IPS DF 6.9 (cell line): Measurements from ENCODE around the gene FAM186B.

Source experiments
- DNase-seq: peaks from one replicate; pipeline ENCODE4 v3.0.0-alpha.2; 2013; ENCODE audit warnings: low read depth, low spot score
- H3K27ac ChIP-seq: one replicate; pipeline ENCODE4 v1.5.1; 2013; ENCODE audit warnings: low read length, control low read depth
- H3K27me3 ChIP-seq: 2 replicates; pipeline ENCODE4 v1.6.1; 2013; ENCODE audit warnings: mild to moderate bottlenecking, low read length; ENCODE audit not compliant: control insufficient read depth, insufficient read depth
- H3K36me3 ChIP-seq: 2 replicates; pipeline ENCODE4 v1.6.1; 2013; ENCODE audit warnings: low read length; ENCODE audit not compliant: control insufficient read depth, insufficient read depth
- H3K4me1 ChIP-seq: 2 replicates; pipeline ENCODE4 v1.6.1; 2013; ENCODE audit warnings: low read length; ENCODE audit not compliant: control insufficient read depth, insufficient read depth
- H3K4me3 ChIP-seq: 2 replicates; pipeline ENCODE4 v1.5.1; 2013; ENCODE audit warnings: mild to moderate bottlenecking, low read length
- H3K9me3 ChIP-seq: 2 replicates; pipeline ENCODE4 v1.6.1; 2013; ENCODE audit warnings: low read length, inconsistent platforms; ENCODE audit not compliant: control insufficient read depth, insufficient read depth
- WGBS: extraction: QIAGEN DNeasy Blood & Tissue Kit; methylation state at CpG from one replicate; pipeline ENCODE4 v1.1.7; 2013; ENCODE audit warnings: mixed read lengths, missing lambda C conversion rate; ENCODE audit not compliant: insufficient read length, insufficient coverage; 5-methylcytosine and 5-hydroxymethylcytosine counted together

The FAM186B gene

GRCh38 chr12:49537752-49538509, 67.5 kb downstream of the FAM186B start:
- Histone ChIP-seq H3K4me3 (peak overlapping the region; percentile 13; the same call in 1 of the 2 replicates), H3K27ac (no peak overlapping the region), H3K9me3 (no peaks in the 10 kb centered on the region), H3K36me3 (no peaks in the 10 kb centered on the region), H3K27me3 (peaks cover 61% of the 10 kb centered on the region), H3K4me1 (peaks cover 3% of the 10 kb centered on the region; the same call in 1 of the 2 replicates)
- WGBS = no CpG with 5 or more reads among the region's 61 CpGs
- no peak for DNase-seq
